Esophagus mucosa (tissue), 1 donor: Measurements from ENCODE around the gene RBM18. TPM values are rescaled to one million over a fixed set of nuclear protein-coding genes. Genes with fewer than 3 reads are reported as not detected.

Source experiments
- ATAC-seq: fragments of 200-7000 bp; cut with Tn5 transposase; one replicate; pipeline ENCODE4 v1.9.1; 2020
- total RNA-seq: library from RNA; stranded (reverse); gene quantifications from one replicate; pipeline ENCODE4 v1.2.4, GENCODE V29; 2023
- donor health status: DM: yes; HTN: yes; CAD: no.

The RBM18 gene
- total RNA-seq, 1 donor from 2014 or later, result 15.7 TPM

GRCh38 chr9:122204055-122204454 is 60.6 kb downstream of the RBM18 start:
- ATAC-seq, result no peak

GRCh38 chr9:122202111-122202510 is 62.5 kb downstream of the RBM18 start:
- no peak for ATAC-seq

GRCh38 chr9:122201641-122202040 is 63.0 kb downstream of the RBM18 start:
- ATAC-seq, result no peak

- no peak for ATAC-seq
These were observed 63.6 kb downstream of the RBM18 start for GRCh38 chr9:122200960-122201595.

- ATAC-seq, result no peak
These were observed 66.8 kb downstream of the RBM18 start for GRCh38 chr9:122197882-122198281.

GRCh38 chr9:122197426-122197825 is 67.2 kb downstream of the RBM18 start:
- no peak for ATAC-seq

- no peak for ATAC-seq
These were observed 68.8 kb downstream of the RBM18 start for GRCh38 chr9:122195875-122196274.

- no peak for ATAC-seq
These were observed 71.0 kb downstream of the RBM18 start for GRCh38 chr9:122193651-122194050.

GRCh38 chr9:122192914-122193525 is 71.6 kb downstream of the RBM18 start:
- no peak for ATAC-seq

- ATAC-seq, result peak; percentile 21
These were observed 72.3 kb downstream of the RBM18 start for GRCh38 chr9:122192261-122192875.

GRCh38 chr9:122191584-122191983 is 73.1 kb downstream of the RBM18 start:
- peak; percentile 68 for ATAC-seq

GRCh38 chr9:122190597-122191381 is 73.9 kb downstream of the RBM18 start:
- ATAC-seq, result peak; percentile 82

GRCh38 chr9:122188369-122188768 is 76.3 kb downstream of the RBM18 start:
- ATAC-seq, result no peak

Other genes starting within 250 kb of the RBM18 start
- 3.1 TPM for gene TTLL11, start 171.5 kb downstream of the RBM18 start, total RNA-seq
- gene NDUFA8, start 105.1 kb downstream of the RBM18 start, total RNA-seq, result 52.5 TPM
- gene MORN5, start 104.9 kb downstream of the RBM18 start, total RNA-seq, result not detected
- 1.3 TPM for gene LHX6, start 35.9 kb downstream of the RBM18 start, total RNA-seq
- gene MRRF, start within 50 bp of the RBM18 start, total RNA-seq, result 36.5 TPM
- 29.9 TPM for gene PTGS1, start 106.2 kb upstream of the RBM18 start, total RNA-seq
- not detected for gene OR1J1, start 213.1 kb upstream of the RBM18 start, total RNA-seq
- not detected for gene OR1J2, start 246.0 kb upstream of the RBM18 start, total RNA-seq